Upper lobe of left lung (tissue), 6 donors: ENCODE data around the gene DEPDC1. TPM values are rescaled to one million over a fixed set of nuclear protein-coding genes. Genes with fewer than 3 reads are reported as not detected.

Experiments
- ATAC-seq, 2 donors: fragments of 200-7000 bp; cut with Tn5 transposase; one replicate each; pipeline ENCODE4 v1.9.1; 2022; ENCODE audit warnings: mild to moderate bottlenecking in 2 of 2, moderate library complexity in 2 of 2; ENCODE audit not compliant: low FRiP score in 2 of 2
- DNase-seq, 2 donors: peaks; one replicate each; pipeline ENCODE4 v3.0.0-alpha.2; 2019 to 2020
- H3K27ac ChIP-seq, 4 donors: fragments of 200-600 bp; sonication (generic); one replicate each; pipeline ENCODE4 v1.5.1; 2016 to 2019
- H3K27me3 ChIP-seq, 4 donors: fragments of 200-600 bp; sonication (generic); one replicate each; pipeline ENCODE4 v1.5.1; 2017 to 2019
- H3K36me3 ChIP-seq, 4 donors: fragments of 200-600 bp; sonication (generic); one replicate each; pipeline ENCODE4 v1.5.1; 2016 to 2019
- H3K4me1 ChIP-seq, 4 donors: fragments of 200-600 bp; sonication (generic); one replicate each; pipeline ENCODE4 v1.5.1; 2018 to 2019
- H3K4me3 ChIP-seq, 4 donors: fragments of 200-600 bp; sonication (generic); one replicate each; pipeline ENCODE4 v1.5.1; 2017 to 2019; ENCODE audit warnings: mild to moderate bottlenecking in 2 of 4, moderate library complexity in 1 of 4
- H3K9me3 ChIP-seq, 4 donors: fragments of 200-600 bp; sonication (generic); one replicate each; pipeline ENCODE4 v1.5.1; 2018 to 2019
- CTCF ChIP-seq, 6 experiments: fragments of 450-650 bp in 4 of 6; fragments of 200-600 bp in 2 of 6; sonication (generic) in 2 of 6; IDR thresholded peaks; one replicate each; pipeline ENCODE4 v1.5.1; 2016 to 2019; ENCODE audit warnings: antibody characterized with exemption in 6 of 6
- EP300 ChIP-seq, 4 donors: sonication (generic); formaldehyde crosslinking; IDR thresholded peaks; one replicate each; pipeline ENCODE4 v1.5.1; 2017; ENCODE audit warnings: antibody characterized with exemption in 4 of 4, control low read depth in 2 of 4
- POLR2A ChIP-seq, 4 donors: fragments of 450-650 bp; IDR thresholded peaks; one replicate each; pipeline ENCODE4 v1.5.1; 2016 to 2017; ENCODE audit warnings: antibody characterized with exemption in 4 of 4, mild to moderate bottlenecking in 2 of 4
- POLR2AphosphoS5 ChIP-seq, 2 donors: sonication (generic); formaldehyde crosslinking; IDR thresholded peaks; one replicate each; pipeline ENCODE4 v1.5.1; 2017; ENCODE audit warnings: antibody characterized with exemption in 2 of 2
- WGBS, 2 donors: methylation state at CpG; one replicate each; pipeline ENCODE4 v1.1.5; 2017 to 2018; 5-methylcytosine and 5-hydroxymethylcytosine counted together
- total RNA-seq, 6 donors: library from RNA; depleted of rRNA in 4 of 6; stranded (reverse); fragments of >200 nt in 4 of 6; gene quantifications; one replicate each; pipeline versions ENCODE4 v1.1.0 to v1.2.1, GENCODE V29; 2016 to 2021
- donor health status: DM: no; HTN: no; CAD: no; lungs with moderate emphysema.
- donor health status: DM: no; HTN: yes; CAD: no; lungs with severe emphysema.

DEPDC1 gene
- total RNA-seq, 6 donors from 2014 or later = 0.14 to 1.6 (median 0.69) TPM; not detected in 1

GRCh38 chr1:68445709-68446108, 51.2 kb downstream of the DEPDC1 start:
- WGBS, 2 donors = 90 to 91% methylated on average over 6 of the region's 6 CpGs
- H3K9me3 ChIP-seq = no peaks in the 10 kb centered on the region
- no peak for DNase-seq
- H3K4me1 ChIP-seq = no peaks in the 10 kb centered on the region
- no peak for ATAC-seq
- no peaks in the 10 kb centered on the region for H3K27me3 ChIP-seq
- TF ChIP-seq POLR2AphosphoS5 (IDR thresholded peaks at IDR 0.05) (no peak), EP300 (IDR thresholded peaks at IDR 0.05) (no peak), CTCF (IDR thresholded peaks at IDR 0.05) (no peak), POLR2A (IDR thresholded peaks at IDR 0.05) (no peak)
- H3K36me3 ChIP-seq = no peaks in the 10 kb centered on the region
- no peak overlapping the region for H3K27ac ChIP-seq
- H3K4me3 ChIP-seq = no peak overlapping the region

- no peak for DNase-seq
- H3K36me3 ChIP-seq = no peaks in the 10 kb centered on the region
- no peaks in the 10 kb centered on the region for H3K9me3 ChIP-seq
- H3K27ac ChIP-seq = no peak overlapping the region
- 39 to 41% methylated on average over 5 of the region's 5 CpGs for WGBS, 2 donors
- peak; percentile 49 to 64 for ATAC-seq
- TF ChIP-seq EP300 (IDR thresholded peaks at IDR 0.05) = no peak
- TF ChIP-seq POLR2A (IDR thresholded peaks at IDR 0.05) = no peak
- TF ChIP-seq CTCF (IDR thresholded peaks at IDR 0.05) = peak; percentile 21 to 52 (median 34)
- no peaks in the 10 kb centered on the region for H3K4me1 ChIP-seq
- H3K27me3 ChIP-seq = no peaks in the 10 kb centered on the region
- H3K4me3 ChIP-seq = no peak overlapping the region
Observed at GRCh38 chr1:68442822-68443556, 53.9 kb downstream of the DEPDC1 start.

GRCh38 chr1:68442006-68442405, 54.9 kb downstream of the DEPDC1 start:
- WGBS, 2 donors = 80 to 84% methylated on average over 4 of the region's 4 CpGs
- H3K4me1 ChIP-seq = no peaks in the 10 kb centered on the region
- no peaks in the 10 kb centered on the region for H3K9me3 ChIP-seq
- no peaks in the 10 kb centered on the region for H3K36me3 ChIP-seq
- H3K27ac ChIP-seq = no peak overlapping the region
- DNase-seq (no peak), ATAC-seq (no peak)
- no peak for TF ChIP-seq POLR2AphosphoS5 (IDR thresholded peaks at IDR 0.05)
- no peak for TF ChIP-seq EP300 (IDR thresholded peaks at IDR 0.05)
- no peaks in the 10 kb centered on the region for H3K27me3 ChIP-seq
- no peak overlapping the region for H3K4me3 ChIP-seq

- Histone ChIP-seq H3K36me3 (no peaks in the 10 kb centered on the region), H3K4me1 (no peaks in the 10 kb centered on the region), H3K27me3 (no peaks in the 10 kb centered on the region), H3K9me3 (no peaks in the 10 kb centered on the region), H3K4me3 (no peak overlapping the region), H3K27ac (no peak overlapping the region)
- WGBS, 2 donors = 64 to 69% methylated on average over 3 of the region's 3 CpGs
- TF ChIP-seq EP300 (IDR thresholded peaks at IDR 0.05) (no peak), POLR2AphosphoS5 (IDR thresholded peaks at IDR 0.05) (no peak), POLR2A (IDR thresholded peaks at IDR 0.05) (no peak), CTCF (IDR thresholded peaks at IDR 0.05) (no peak)
- ATAC-seq (no peak), DNase-seq (no peak)
Observed at GRCh38 chr1:68438310-68438709, 58.6 kb downstream of the DEPDC1 start.

GRCh38 chr1:68433395-68433794, 63.5 kb downstream of the DEPDC1 start:
- Histone ChIP-seq H3K9me3 (no peaks in the 10 kb centered on the region), H3K4me3 (no peak overlapping the region), H3K36me3 (no peaks in the 10 kb centered on the region), H3K27ac (no peak overlapping the region), H3K4me1 (no peaks in the 10 kb centered on the region), H3K27me3 (no peaks in the 10 kb centered on the region)
- no peak for DNase-seq
- TF ChIP-seq POLR2AphosphoS5 (IDR thresholded peaks at IDR 0.05) (no peak), CTCF (IDR thresholded peaks at IDR 0.05) (no peak), POLR2A (IDR thresholded peaks at IDR 0.05) (no peak), EP300 (IDR thresholded peaks at IDR 0.05) (no peak)
- WGBS, 2 donors = 80 to 83% methylated on average over 2 of the region's 2 CpGs
- ATAC-seq = no peak
